Measurements from ENCODE around the gene ARMC12. TPM values are rescaled to one million over a fixed set of nuclear protein-coding genes. Genes with fewer than 3 reads are reported as not detected.

The ARMC12 gene
- total RNA-seq, 4 donors from 2014 or later: 0.40 to 2.4 (median 1.4) TPM

DNA sequence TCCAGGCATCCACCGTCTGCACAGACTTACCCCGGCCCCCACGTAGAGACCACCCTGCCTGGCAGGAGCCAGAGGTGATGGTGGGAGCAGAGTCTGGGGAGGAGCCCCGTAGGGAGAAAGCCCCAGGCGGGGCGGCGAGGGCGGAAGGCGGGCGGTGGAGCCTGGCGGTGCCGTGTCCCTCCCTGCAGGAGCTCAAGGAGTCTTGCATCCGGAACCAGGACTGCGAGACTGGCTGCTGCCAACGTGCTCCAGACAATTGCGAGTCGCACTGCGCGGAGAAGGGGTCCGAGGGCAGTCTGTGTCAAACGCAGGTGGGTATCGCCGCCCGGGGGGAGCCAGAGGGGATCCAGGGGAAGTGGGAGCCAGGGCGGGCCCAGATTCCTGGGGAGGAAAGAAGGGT lies 50.0 kb downstream of the ARMC12 start:
- WGBS, 2 donors: 50 to 66% methylated on average over 25 of the region's 25 CpGs
- H3K4me3 ChIP-seq (replicated peaks in 1 of 3): no peak overlapping the region
- H3K27ac ChIP-seq: no peak overlapping the region
- H3K27me3 ChIP-seq: peaks cover 18% of the 10 kb centered on the region
- no peaks in the 10 kb centered on the region for H3K36me3 ChIP-seq
- no peaks in the 10 kb centered on the region for H3K9me3 ChIP-seq
- H3K4me1 ChIP-seq: no peaks in the 10 kb centered on the region
- intact Hi-C loops (cut with DNase I): no loop called here
- DNase-seq: peak in 1 of 2 donors; percentile 22
- TF ChIP-seq POLR2A (IDR thresholded peaks at IDR 0.05): no peak
- no peak for TF ChIP-seq CTCF (IDR thresholded peaks at IDR 0.05)

- H3K9me3 ChIP-seq: no peaks in the 10 kb centered on the region
- no peak overlapping the region for H3K4me3 ChIP-seq (replicated peaks in 1 of 3)
- no peak overlapping the region for H3K27ac ChIP-seq
- no peaks in the 10 kb centered on the region for H3K4me1 ChIP-seq
- intact Hi-C loops (cut with DNase I): no loop called here
- no peaks in the 10 kb centered on the region for H3K36me3 ChIP-seq
- 85 to 86% methylated on average over 13 of the region's 13 CpGs for WGBS, 2 donors
- peaks cover 18% of the 10 kb centered on the region for H3K27me3 ChIP-seq
- TF ChIP-seq CTCF (IDR thresholded peaks at IDR 0.05) (no peak), POLR2A (IDR thresholded peaks at IDR 0.05) (no peak)
- DNase-seq: no peak
These were observed 50.7 kb downstream of the ARMC12 start for GRCh38 chr6:35787266-35788218.

GRCh38 chr6:35788423-35788982 lies 51.7 kb downstream of the ARMC12 start:
- no peak for DNase-seq
- intact Hi-C loops (cut with DNase I): no loop called here
- peaks cover 18% of the 10 kb centered on the region for H3K27me3 ChIP-seq
- no peak overlapping the region for H3K27ac ChIP-seq
- no peaks in the 10 kb centered on the region for H3K4me1 ChIP-seq
- no peaks in the 10 kb centered on the region for H3K36me3 ChIP-seq
- no peaks in the 10 kb centered on the region for H3K9me3 ChIP-seq
- no peak overlapping the region for H3K4me3 ChIP-seq (replicated peaks in 1 of 3)
- 68 to 74% methylated on average over 4 of the region's 4 CpGs for WGBS, 2 donors
- TF ChIP-seq POLR2A (IDR thresholded peaks at IDR 0.05): no peak

GRCh38 chr6:35790683-35791082 lies 53.9 kb downstream of the ARMC12 start:
- Histone ChIP-seq H3K27ac (no peak overlapping the region), H3K4me1 (no peaks in the 10 kb centered on the region), H3K27me3 (peaks cover 18% of the 10 kb centered on the region), H3K36me3 (no peaks in the 10 kb centered on the region), H3K4me3 (replicated peaks in 1 of 3) (no peak overlapping the region), H3K9me3 (no peaks in the 10 kb centered on the region)
- TF ChIP-seq CTCF (IDR thresholded peaks at IDR 0.05) (no peak), POLR2A (IDR thresholded peaks at IDR 0.05) (no peak)
- intact Hi-C loops (cut with DNase I): no loop called here
- whole genome bisulfite sequencing, 2 donors: 76 to 80% methylated on average over 5 of the region's 5 CpGs
- no peak for DNase-seq

DNA sequence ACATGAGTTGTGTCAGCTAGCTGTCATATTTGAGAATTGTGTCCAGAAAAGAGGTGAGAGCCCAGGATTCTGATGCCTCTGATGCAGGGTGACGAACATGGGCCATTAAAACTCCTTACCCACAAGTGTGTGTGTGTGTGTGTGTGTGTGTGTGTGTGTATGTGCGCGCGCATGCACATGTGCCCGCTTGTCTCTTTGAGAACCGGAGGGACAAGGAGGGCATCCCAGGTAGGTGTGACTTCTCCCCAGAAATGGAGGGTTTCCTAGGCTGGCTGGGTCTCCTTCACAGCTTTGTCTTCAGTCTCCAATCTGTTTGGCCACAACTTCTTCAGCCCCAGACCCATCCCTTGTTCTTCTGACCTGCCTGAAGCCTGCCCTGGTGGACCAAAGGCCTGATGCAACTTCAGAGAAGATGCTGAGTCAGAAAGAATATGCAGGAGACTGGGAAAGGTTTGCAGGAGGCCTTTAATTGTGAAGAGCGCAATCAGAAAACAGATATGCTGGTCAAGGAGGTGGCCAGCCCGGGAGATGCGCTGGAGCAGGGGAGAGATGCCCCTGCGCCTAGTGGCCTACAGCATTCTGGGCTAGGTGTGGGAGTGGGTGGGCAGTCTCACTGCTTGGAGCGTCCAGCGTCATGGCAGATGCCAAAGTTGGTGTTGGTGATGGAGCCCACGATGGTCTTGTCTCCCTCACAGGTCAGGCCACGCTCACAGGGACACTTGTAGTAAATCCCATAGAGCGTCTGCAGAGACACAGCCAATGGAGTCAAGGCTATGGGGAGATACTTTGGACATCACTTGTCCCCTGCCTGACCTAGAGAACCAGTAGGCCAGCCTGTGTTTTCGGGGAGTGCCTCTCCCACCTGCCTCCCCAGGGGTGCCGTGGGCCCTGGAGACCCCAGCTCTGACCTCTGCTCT lies 58.0 kb downstream of the ARMC12 start:
- no peaks in the 10 kb centered on the region for H3K9me3 ChIP-seq
- H3K4me3 ChIP-seq (replicated peaks in 1 of 3): no peak overlapping the region
- WGBS, 2 donors: 91 to 93% methylated on average over 17 of the region's 17 CpGs
- DNase-seq: no peak
- no peak for TF ChIP-seq POLR2A (IDR thresholded peaks at IDR 0.05)
- TF ChIP-seq CTCF (IDR thresholded peaks at IDR 0.05): no peak
- intact Hi-C loops (cut with DNase I): no loop called here
- no peaks in the 10 kb centered on the region for H3K4me1 ChIP-seq
- no peaks in the 10 kb centered on the region for H3K36me3 ChIP-seq
- no peaks in the 10 kb centered on the region for H3K27me3 ChIP-seq
- H3K27ac ChIP-seq: no peak overlapping the region

Measured in thyroid gland (tissue), 4 donors.